ENCODE results near the gene CC2D2B.

- TF ChIP-seq EZH2phosphoT487 (IDR thresholded peaks at IDR 0.05; ENCODE audit: insufficient read depth, low read depth) = no peak
- no peak for TF ChIP-seq EZH2 (IDR thresholded peaks at IDR 0.05; ENCODE audit: insufficient read depth, poor library complexity, severe bottlenecking)
These were observed 168.2 kb downstream of the CC2D2B start for GRCh38 chr10:96075977-96076376.

All from GM23248 (cell line).